CD14-positive monocyte (primary cell): ENCODE data around the gene MTNR1A. TPM values are rescaled to one million over a fixed set of nuclear protein-coding genes. Genes with fewer than 3 reads are reported as not detected.

Source experiments
- DNase-seq, 3 donors: peaks; one replicate each; pipeline ENCODE4 v3.0.0-alpha.2; 2011 to 2022
- H2AFZ ChIP-seq: 2 replicates; pipeline ENCODE4 v1.6.0; 2012; ENCODE audit warnings: mild to moderate bottlenecking, low read depth, low read length, inconsistent platforms; ENCODE audit not compliant: insufficient read depth, poor library complexity, severe bottlenecking
- H3K27ac ChIP-seq, 2 donors: 1 replicate in 1 of 2; 2 replicates in 1 of 2; pipeline ENCODE4 v1.5.1; 2012 to 2013; ENCODE audit warnings: low read length in 2 of 2, control low read depth in 1 of 2, inconsistent platforms in 1 of 2, low read depth in 1 of 2, mild to moderate bottlenecking in 1 of 2
- H3K27me3 ChIP-seq, 2 donors: one replicate each; pipeline versions ENCODE4 v1.6.0 to v1.6.1; 2011 to 2013; ENCODE audit warnings: low read length in 2 of 2; ENCODE audit not compliant: control insufficient read depth in 2 of 2, insufficient read depth in 2 of 2
- H3K36me3 ChIP-seq, 2 donors: replicated peaks in 1 of 2; 1 replicate in 1 of 2; 2 replicates in 1 of 2; pipeline versions ENCODE4 v1.5.1 to v1.6.1; 2012 to 2013; ENCODE audit warnings: low read length in 2 of 2, control low read depth in 1 of 2, inconsistent platforms in 1 of 2, mild to moderate bottlenecking in 1 of 2; ENCODE audit not compliant: insufficient read depth in 2 of 2, control insufficient read depth in 1 of 2
- H3K4me1 ChIP-seq, 2 donors: 1 replicate in 1 of 2; 2 replicates in 1 of 2; pipeline versions ENCODE4 v1.5.1 to v1.6.1; 2012 to 2013; ENCODE audit warnings: low read length in 2 of 2, control low read depth in 1 of 2, inconsistent platforms in 1 of 2, mild to moderate bottlenecking in 1 of 2, moderate library complexity in 1 of 2; ENCODE audit not compliant: insufficient read depth in 2 of 2, control insufficient read depth in 1 of 2
- H3K4me2 ChIP-seq: replicated peaks from 2 replicates; pipeline ENCODE3; 2012; ENCODE audit warnings: low read length, moderate library complexity, mild to moderate bottlenecking; ENCODE audit not compliant: poor library complexity, severe bottlenecking; ENCODE audit errors: extremely low read depth
- H3K4me3 ChIP-seq, 3 experiments: fragments of 200-600 bp in 1 of 3; sonication (generic) in 1 of 3; replicated peaks in 1 of 3; 1 replicate in 2 of 3; 2 replicates in 1 of 3; pipeline ENCODE4 v1.5.1; 2011 to 2013; ENCODE audit warnings: low read length in 3 of 3, mild to moderate bottlenecking in 3 of 3, control low read depth in 2 of 3, low read depth in 2 of 3, inconsistent platforms in 1 of 3, moderate library complexity in 1 of 3
- H3K79me2 ChIP-seq: 2 replicates; pipeline ENCODE4 v1.6.0; 2012; ENCODE audit warnings: mild to moderate bottlenecking, control low read depth, inconsistent platforms, low read length, moderate library complexity; ENCODE audit not compliant: insufficient read depth
- H3K9ac ChIP-seq: 2 replicates; pipeline ENCODE4 v1.6.0; 2017; ENCODE audit warnings: low read length, mild to moderate bottlenecking; ENCODE audit not compliant: insufficient read depth, poor library complexity, severe bottlenecking
- H3K9me3 ChIP-seq, 2 donors: replicated peaks in 1 of 2; 1 replicate in 1 of 2; 2 replicates in 1 of 2; pipeline versions ENCODE4 v1.5.1 to v1.6.1; 2012 to 2013; ENCODE audit warnings: low read length in 2 of 2, control low read depth in 1 of 2; ENCODE audit not compliant: control insufficient read depth in 1 of 2, insufficient read depth in 1 of 2
- H4K20me1 ChIP-seq: 2 replicates; pipeline ENCODE4 v1.6.0; 2012; ENCODE audit warnings: mild to moderate bottlenecking, low read length, control low read depth, moderate library complexity; ENCODE audit not compliant: insufficient read depth
- H3K27ac Mint-ChIP-seq, 7 donors: one replicate each; pipeline ENCODE4 v1.8.0; 2020; ENCODE audit warnings: mild to moderate bottlenecking in 7 of 7, mixed read lengths in 7 of 7, moderate library complexity in 6 of 7, inconsistent platforms in 2 of 7
- H3K27me3 Mint-ChIP-seq, 3 donors: one replicate each; pipeline ENCODE4 v1.8.0; 2021 to 2022; ENCODE audit warnings: low read depth in 3 of 3, mild to moderate bottlenecking in 3 of 3, mixed read lengths in 3 of 3, moderate library complexity in 3 of 3, inconsistent platforms in 1 of 3
- H3K36me3 Mint-ChIP-seq, 2 donors: one replicate each; pipeline ENCODE4 v1.8.0; 2020; ENCODE audit warnings: mixed read lengths in 2 of 2, inconsistent platforms in 1 of 2, mild to moderate bottlenecking in 1 of 2
- H3K4me1 Mint-ChIP-seq: one replicate; pipeline ENCODE4 v1.8.0; 2020; ENCODE audit warnings: mild to moderate bottlenecking, mixed read lengths
- H3K4me3 Mint-ChIP-seq, 2 donors: one replicate each; pipeline ENCODE4 v1.8.0; 2020; ENCODE audit warnings: mild to moderate bottlenecking in 2 of 2, mixed read lengths in 2 of 2, moderate library complexity in 1 of 2
- H3K9me3 Mint-ChIP-seq, 7 donors: one replicate each; pipeline ENCODE4 v1.8.0; 2020 to 2022; ENCODE audit warnings: mixed read lengths in 7 of 7, mild to moderate bottlenecking in 6 of 7, moderate library complexity in 6 of 7, inconsistent platforms in 2 of 7
- WGBS: methylation state at CpG from one replicate; pipeline ENCODE4 v1.1.5; 2013; ENCODE audit warnings: missing lambda C conversion rate; ENCODE audit not compliant: insufficient coverage; 5-methylcytosine and 5-hydroxymethylcytosine counted together
- intact Hi-C, 2 donors: fragments of 100-400 bp; cut with micrococcal nuclease; formaldehyde crosslinking; loops; one replicate each; pipeline versions ENCODE4 v1.15.0 to v1.15.1; 2023
- polyA plus RNA-seq, 3 donors: library from polyadenylated mRNA; depleted of rRNA in 1 of 3; unstranded in 2 of 3; stranded (reverse) in 1 of 3; fragments of 300-500 nt in 2 of 3; fragments of >200 nt in 1 of 3; fragmentation: Illumina TruSeq in 2 of 3; gene quantifications; 1 replicate in 2 of 3; 2 replicates in 1 of 3; pipeline ENCODE4 v1.2.3, GENCODE V29; 2012 to 2021
- TF ChIP-seq, protein P1 (sequence below): fragments of 200-600 bp; IDR thresholded peaks from one replicate; pipeline ENCODE4 v1.8.0; 2022; ENCODE audit warnings: antibody characterized with exemption, mild to moderate bottlenecking

Gene MTNR1A
- polyA plus RNA-seq, 3 donors: not detected

DNA sequence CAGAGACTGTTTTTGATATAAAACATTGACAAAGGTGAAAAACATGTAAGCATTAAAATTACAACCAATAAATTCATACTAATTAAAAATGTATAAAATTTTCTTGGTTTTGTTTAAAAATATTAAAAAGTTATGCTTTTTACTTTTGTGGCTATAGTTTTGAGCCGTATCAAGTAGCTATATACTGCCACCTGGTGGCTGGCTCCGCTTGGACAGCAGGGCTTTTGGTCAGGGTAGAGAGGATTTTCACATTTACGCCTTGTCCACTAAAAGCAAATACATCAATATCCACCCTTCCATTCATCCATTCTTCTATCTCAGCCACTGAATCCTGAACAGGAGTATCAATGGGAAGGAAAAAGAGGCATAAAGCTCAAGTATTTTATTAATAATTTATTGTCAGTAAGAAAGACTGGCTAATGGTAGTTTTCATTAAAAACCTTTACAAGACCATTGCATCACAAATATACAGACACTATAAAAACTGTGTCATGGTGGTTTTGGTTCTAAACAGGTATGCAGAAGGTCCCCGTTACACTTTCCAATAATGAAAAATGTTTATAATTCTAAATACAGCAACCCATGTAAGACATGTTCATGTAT lies 32.1 kb upstream of the MTNR1A start:
- Histone ChIP-seq H3K27me3 (no peaks in the 10 kb centered on the region), H3K4me1 (no peaks in the 10 kb centered on the region), H3K4me2 (no peak overlapping the region), H2AFZ (no peak overlapping the region), H3K4me3 (no peak overlapping the region), H3K9me3 (no peaks in the 10 kb centered on the region), H3K79me2 (no peaks in the 10 kb centered on the region), H3K36me3 (no peaks in the 10 kb centered on the region), H3K27ac (no peak overlapping the region), H4K20me1 (no peaks in the 10 kb centered on the region), H3K9ac (no peak overlapping the region)
- Mint-ChIP-seq H3K9me3 (peaks cover 0 to 2% (median 0%) of the 10 kb centered on the region in 7 donors), H3K27ac (no peak overlapping the region), H3K27me3 (peaks cover 0 to 4% (median 3%) of the 10 kb centered on the region in 3 donors), H3K4me1 (no peaks in the 10 kb centered on the region), H3K4me3 (no peak overlapping the region), H3K36me3 (no peaks in the 10 kb centered on the region)
- peak; percentile 2 to 18 (median 12) for DNase-seq
- no CpG with 5 or more reads among the region's 4 CpGs for WGBS
- TF ChIP-seq, protein P1, sequence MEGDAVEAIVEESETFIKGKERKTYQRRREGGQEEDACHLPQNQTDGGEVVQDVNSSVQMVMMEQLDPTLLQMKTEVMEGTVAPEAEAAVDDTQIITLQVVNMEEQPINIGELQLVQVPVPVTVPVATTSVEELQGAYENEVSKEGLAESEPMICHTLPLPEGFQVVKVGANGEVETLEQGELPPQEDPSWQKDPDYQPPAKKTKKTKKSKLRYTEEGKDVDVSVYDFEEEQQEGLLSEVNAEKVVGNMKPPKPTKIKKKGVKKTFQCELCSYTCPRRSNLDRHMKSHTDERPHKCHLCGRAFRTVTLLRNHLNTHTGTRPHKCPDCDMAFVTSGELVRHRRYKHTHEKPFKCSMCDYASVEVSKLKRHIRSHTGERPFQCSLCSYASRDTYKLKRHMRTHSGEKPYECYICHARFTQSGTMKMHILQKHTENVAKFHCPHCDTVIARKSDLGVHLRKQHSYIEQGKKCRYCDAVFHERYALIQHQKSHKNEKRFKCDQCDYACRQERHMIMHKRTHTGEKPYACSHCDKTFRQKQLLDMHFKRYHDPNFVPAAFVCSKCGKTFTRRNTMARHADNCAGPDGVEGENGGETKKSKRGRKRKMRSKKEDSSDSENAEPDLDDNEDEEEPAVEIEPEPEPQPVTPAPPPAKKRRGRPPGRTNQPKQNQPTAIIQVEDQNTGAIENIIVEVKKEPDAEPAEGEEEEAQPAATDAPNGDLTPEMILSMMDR: peak; percentile 94
- intact Hi-C loops: no loop called here

DNA sequence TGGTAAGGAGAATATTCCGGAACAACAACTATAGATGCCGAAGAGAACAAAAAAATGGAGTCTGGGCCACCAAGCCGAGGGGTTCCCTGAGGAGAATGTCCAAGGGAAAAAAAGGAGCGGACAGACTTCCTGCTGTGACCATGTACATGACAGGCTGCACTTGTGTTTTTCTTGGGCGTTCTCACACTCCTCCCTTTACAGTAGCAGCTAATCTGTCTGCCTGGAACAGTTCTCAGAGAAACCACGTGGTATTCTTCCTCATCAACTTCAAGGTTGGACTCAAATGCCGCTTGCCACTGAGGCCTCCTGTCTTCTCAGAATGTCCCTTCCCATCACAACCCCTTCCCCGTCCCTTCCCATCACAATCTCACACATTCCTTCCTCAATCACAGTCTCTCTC lies 30.8 kb upstream of the MTNR1A start:
- no peaks in the 10 kb centered on the region for H3K27me3 ChIP-seq
- no peak for DNase-seq
- 84% methylated on average over 7 of the region's 8 CpGs for WGBS
- no peak overlapping the region for H3K27ac Mint-ChIP-seq
- TF ChIP-seq, protein P1: no peak
- no peak overlapping the region for H3K9ac ChIP-seq
- no peak overlapping the region for H2AFZ ChIP-seq
- intact Hi-C loops: no loop called here
- H3K36me3 Mint-ChIP-seq: no peaks in the 10 kb centered on the region
- H3K4me2 ChIP-seq: no peak overlapping the region
- no peaks in the 10 kb centered on the region for H3K36me3 ChIP-seq
- H3K27me3 Mint-ChIP-seq: peaks cover 0 to 4% (median 3%) of the 10 kb centered on the region in 3 donors
- H3K4me1 ChIP-seq: no peaks in the 10 kb centered on the region
- H3K4me3 Mint-ChIP-seq: peak overlapping the region in 1 of 2 donors; percentile 0
- no peak overlapping the region for H3K4me3 ChIP-seq
- H3K27ac ChIP-seq: no peak overlapping the region
- H3K9me3 Mint-ChIP-seq: peaks cover 0 to 6% (median 1%) of the 10 kb centered on the region in 7 donors
- no peaks in the 10 kb centered on the region for H4K20me1 ChIP-seq
- H3K4me1 Mint-ChIP-seq: no peaks in the 10 kb centered on the region
- peaks cover 0 to 5% of the 10 kb centered on the region in 2 donors for H3K9me3 ChIP-seq
- no peaks in the 10 kb centered on the region for H3K79me2 ChIP-seq
